Measurements from ENCODE around the gene CDAN1. TPM values are rescaled to one million over a fixed set of nuclear protein-coding genes. Genes with fewer than 3 reads are reported as not detected.

Gene CDAN1
- total and polyA plus RNA-seq, 8 donors, result 4.7 to 27.2 (median 10.1) TPM

- Histone ChIP-seq H3K27me3 (no peaks in the 10 kb centered on the region), H3K4me1 (peaks cover 12 to 35% (median 20%) of the 10 kb centered on the region in 4 donors), H3K36me3 (peaks cover 45 to 82% (median 75%) of the 10 kb centered on the region in 4 donors), H3K9me3 (no peaks in the 10 kb centered on the region), H3K4me3 (no peak overlapping the region), H3K27ac (no peak overlapping the region)
- DNase-seq, result no peak
- TF ChIP-seq POLR2AphosphoS5 (IDR thresholded peaks at IDR 0.05) (no peak), EP300 (IDR thresholded peaks at IDR 0.05) (no peak), CTCF (IDR thresholded peaks at IDR 0.05) (no peak), POLR2A (IDR thresholded peaks at IDR 0.05) (no peak)
- WGBS, 5 donors, result 82 to 88% (median 87%) methylated on average over 8 to 15 of the region's 15 CpGs
- intact Hi-C loops (cut with DNase I; ENCODE audit: low total_unique reads), result loop anchor here (10.0 kb wide), 1 partner anchor 193 kb away; the partner anchor contains the start of gene TTBK2
These were observed 4.7 kb downstream of the CDAN1 start for GRCh38 chr15:42732095-42732827.

- intact Hi-C loops (cut with DNase I; ENCODE audit: low total_unique reads), result loop anchor here (10.0 kb wide), 1 partner anchor 193 kb away; the partner anchor contains the start of gene TTBK2
- Histone ChIP-seq H3K4me1 (peaks cover 12 to 33% (median 19%) of the 10 kb centered on the region in 4 donors), H3K4me3 (no peak overlapping the region), H3K36me3 (peaks cover 53 to 90% (median 83%) of the 10 kb centered on the region in 4 donors), H3K9me3 (no peaks in the 10 kb centered on the region), H3K27me3 (no peaks in the 10 kb centered on the region), H3K27ac (no peak overlapping the region)
- WGBS, 5 donors, result 86 to 92% (median 88%) methylated on average over 6 of the region's 6 CpGs
- DNase-seq, result no peak
- no peak for TF ChIP-seq CTCF (IDR thresholded peaks at IDR 0.05)
- no peak for TF ChIP-seq POLR2A (IDR thresholded peaks at IDR 0.05)
- TF ChIP-seq POLR2AphosphoS5 (IDR thresholded peaks at IDR 0.05), result no peak
- no peak for TF ChIP-seq EP300 (IDR thresholded peaks at IDR 0.05)
These were observed 5.5 kb downstream of the CDAN1 start for GRCh38 chr15:42731461-42731860.

GRCh38 chr15:42730536-42730935 is 6.4 kb downstream of the CDAN1 start:
- H3K9me3 ChIP-seq, result no peaks in the 10 kb centered on the region
- peaks cover 5 to 26% (median 12%) of the 10 kb centered on the region in 4 donors for H3K4me1 ChIP-seq
- H3K27ac ChIP-seq, result no peak overlapping the region
- intact Hi-C loops (cut with DNase I; ENCODE audit: low total_unique reads), result loop anchor here (10.0 kb wide), 1 partner anchor 194 kb away; the partner anchor contains the start of gene TTBK2
- H3K36me3 ChIP-seq, result peaks cover 60 to 99% (median 92%) of the 10 kb centered on the region in 4 donors
- no peaks in the 10 kb centered on the region for H3K27me3 ChIP-seq
- WGBS, 5 donors, result 95 to 97% (median 96%) methylated on average over 12 to 14 of the region's 14 CpGs
- TF ChIP-seq CTCF (IDR thresholded peaks at IDR 0.05) (no peak), POLR2AphosphoS5 (IDR thresholded peaks at IDR 0.05) (no peak), EP300 (IDR thresholded peaks at IDR 0.05) (no peak), POLR2A (IDR thresholded peaks at IDR 0.05) (no peak)
- no peak for DNase-seq
- H3K4me3 ChIP-seq, result no peak overlapping the region

- 87 to 93% (median 89%) methylated on average over 8 of the region's 8 CpGs for WGBS, 5 donors
- Histone ChIP-seq H3K9me3 (no peaks in the 10 kb centered on the region), H3K27ac (no peak overlapping the region), H3K4me3 (no peak overlapping the region), H3K36me3 (peaks cover 64 to 100% (median 96%) of the 10 kb centered on the region in 4 donors), H3K4me1 (peaks cover 1 to 22% (median 8%) of the 10 kb centered on the region in 4 donors), H3K27me3 (no peaks in the 10 kb centered on the region)
- TF ChIP-seq POLR2A (IDR thresholded peaks at IDR 0.05) (no peak), CTCF (IDR thresholded peaks at IDR 0.05) (no peak), EP300 (IDR thresholded peaks at IDR 0.05) (no peak), POLR2AphosphoS5 (IDR thresholded peaks at IDR 0.05) (no peak)
- DNase-seq, result no peak
- intact Hi-C loops (cut with DNase I; ENCODE audit: low total_unique reads), result loop anchor here (10.0 kb wide), 1 partner anchor 195 kb away; the partner anchor contains the start of gene TTBK2
These were observed 6.8 kb downstream of the CDAN1 start for GRCh38 chr15:42730135-42730534.

Measured in stomach (tissue), 9 donors.